HG03060 (cell line): Measurements from ENCODE around the gene MAPK10.
A peak's percentile ranks its signal among the peaks of the same experiment; 100 is the strongest.
"Not testable (repeated sequence)": the region's sequence is repeated elsewhere in the genome, so short reads cannot be mapped to it uniquely, and the experiment has no call there.

Experiments
- ATAC-seq: cut with Tn5 transposase; IDR thresholded peaks from one replicate; pipeline ENCODE4 v1.9.1; 2021; ENCODE audit warnings: low read depth, moderate number of reproducible peaks; ENCODE audit not compliant: unreplicated experiment

The MAPK10 gene

DNA sequence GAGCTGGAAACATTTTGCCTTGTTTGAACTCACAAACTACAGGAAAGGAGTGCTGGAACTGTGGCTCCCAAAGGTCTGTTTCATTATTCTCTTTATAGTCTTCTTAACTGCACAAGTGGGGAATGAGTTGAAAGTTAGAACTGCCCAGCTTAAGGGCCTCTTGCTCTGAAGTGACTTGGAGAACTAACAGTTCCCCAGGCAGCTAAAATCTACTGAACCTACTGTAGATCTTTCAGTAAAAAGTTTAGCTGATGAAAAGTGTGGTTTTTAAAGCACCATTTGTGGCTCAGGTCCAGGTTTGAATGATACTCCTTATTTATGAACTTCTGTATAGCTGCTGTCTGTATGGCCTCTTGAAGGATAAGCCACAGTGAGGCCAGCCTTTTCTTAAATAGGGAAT is 353.8 kb downstream of the MAPK10 start:
- ATAC-seq: no peak

GRCh38 chr4:86004030-86004429 is 355.8 kb downstream of the MAPK10 start:
- ATAC-seq: no peak

GRCh38 chr4:86001591-86001990 is 358.3 kb downstream of the MAPK10 start:
- no peak for ATAC-seq

DNA sequence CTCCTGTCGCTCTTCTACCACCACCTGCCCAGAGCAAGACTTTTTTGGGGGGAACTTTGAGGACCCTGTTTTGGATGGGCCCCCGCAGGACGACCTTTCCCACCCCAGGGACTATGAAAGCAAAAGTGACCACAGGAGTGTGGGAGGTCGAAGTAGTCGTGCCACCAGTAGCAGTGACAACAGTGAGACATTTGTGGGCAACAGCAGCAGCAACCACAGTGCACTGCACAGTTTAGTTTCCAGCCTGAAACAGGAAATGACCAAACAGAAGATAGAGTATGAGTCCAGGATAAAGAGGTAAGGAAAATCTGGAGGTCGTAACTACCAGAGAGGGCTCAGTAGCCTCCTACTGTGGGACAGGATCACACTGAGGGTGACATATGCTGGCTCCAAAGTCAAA is 364.5 kb downstream of the MAPK10 start:
- no peak for ATAC-seq

GRCh38 chr4:85994576-85994975 is 365.3 kb downstream of the MAPK10 start:
- no peak for ATAC-seq

DNA sequence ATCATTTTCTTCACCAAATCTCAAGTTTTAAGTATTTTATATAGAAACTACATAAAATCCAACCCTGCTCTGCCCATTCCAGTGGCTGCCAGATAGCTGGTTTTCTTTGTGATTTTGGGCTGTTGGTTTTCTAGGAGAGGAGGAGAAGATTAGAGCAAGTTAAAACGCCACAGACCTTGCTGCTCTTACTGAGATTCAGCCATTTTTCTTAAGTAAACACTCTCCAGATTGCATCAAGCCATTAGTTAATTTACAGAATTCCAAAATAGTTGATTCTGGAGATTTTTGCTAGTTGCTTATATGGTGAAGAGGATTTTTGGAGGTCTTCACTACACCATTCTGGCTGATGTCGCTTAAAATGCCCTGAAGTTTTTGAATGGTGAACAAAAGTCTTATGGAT is 366.2 kb downstream of the MAPK10 start:
- ATAC-seq: no peak

GRCh38 chr4:85986266-85986665 is 373.6 kb downstream of the MAPK10 start:
- ATAC-seq: no peak

- peak; percentile 79 for ATAC-seq
Measured at GRCh38 chr4:85979276-85979675, 380.6 kb downstream of the MAPK10 start.

GRCh38 chr4:85970535-85970934 is 389.3 kb downstream of the MAPK10 start:
- no peak for ATAC-seq

DNA sequence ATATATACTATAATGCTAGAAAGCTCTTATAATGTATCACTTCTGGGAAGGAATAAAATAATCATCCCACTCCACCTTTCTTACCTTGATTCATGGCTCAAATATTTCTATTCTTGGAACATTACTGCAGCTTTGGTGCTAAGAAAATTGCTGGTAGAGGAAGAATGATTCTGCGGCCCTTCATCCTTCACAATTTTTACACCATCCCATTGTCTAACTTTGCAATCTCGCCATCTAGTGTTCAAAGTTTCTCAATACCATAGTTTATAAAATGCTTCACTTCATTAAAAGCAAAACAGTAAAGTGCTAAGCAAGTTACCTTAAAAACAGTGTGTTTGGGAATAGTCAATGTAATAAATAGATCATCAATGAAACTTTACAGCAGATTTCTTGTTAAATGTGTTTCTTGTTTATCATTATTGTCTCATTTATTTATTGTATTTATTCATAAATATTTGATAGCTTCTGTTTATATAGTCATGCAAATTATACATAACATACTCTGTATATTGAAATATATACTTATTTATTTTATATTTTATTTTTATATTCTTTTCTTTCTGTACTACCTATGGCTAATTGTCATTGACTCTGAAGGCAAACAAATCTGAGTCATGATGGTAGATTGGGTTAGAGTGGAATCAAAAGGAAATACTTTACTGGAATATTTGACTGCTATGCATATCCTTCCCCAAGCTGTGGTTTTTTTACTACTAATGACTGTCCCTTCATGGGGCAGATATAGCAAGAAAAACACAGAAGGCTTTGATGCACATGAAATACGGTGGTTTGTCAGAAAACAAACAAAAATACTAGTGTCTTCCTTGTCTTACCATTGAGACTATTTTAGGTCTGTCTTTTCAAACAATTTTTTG is 390.7 kb downstream of the MAPK10 start:
- peak; percentile 53 for ATAC-seq

- ATAC-seq: no peak
Measured at GRCh38 chr4:85967872-85968271, 392.0 kb downstream of the MAPK10 start.

GRCh38 chr4:85966373-85966772 is 393.5 kb downstream of the MAPK10 start:
- ATAC-seq: no peak

DNA sequence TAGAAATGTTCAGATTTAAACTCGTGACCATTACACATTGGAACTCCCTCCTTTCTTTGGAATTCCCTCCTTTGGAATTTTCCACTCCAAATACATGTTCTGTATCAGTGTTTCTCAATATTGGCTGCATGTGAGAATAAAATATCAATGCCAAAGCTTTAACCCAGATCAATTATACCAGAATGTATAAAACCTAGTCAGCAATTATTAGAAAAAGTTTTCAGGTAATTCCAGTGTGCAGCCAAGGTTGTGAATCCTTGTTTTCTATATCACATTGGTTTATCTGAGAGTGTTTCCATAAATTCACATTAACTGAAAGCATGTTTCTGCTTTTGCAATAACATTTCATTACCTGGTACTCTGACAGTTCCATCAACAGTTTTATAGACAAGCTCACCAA is 394.3 kb downstream of the MAPK10 start:
- no peak for ATAC-seq

DNA sequence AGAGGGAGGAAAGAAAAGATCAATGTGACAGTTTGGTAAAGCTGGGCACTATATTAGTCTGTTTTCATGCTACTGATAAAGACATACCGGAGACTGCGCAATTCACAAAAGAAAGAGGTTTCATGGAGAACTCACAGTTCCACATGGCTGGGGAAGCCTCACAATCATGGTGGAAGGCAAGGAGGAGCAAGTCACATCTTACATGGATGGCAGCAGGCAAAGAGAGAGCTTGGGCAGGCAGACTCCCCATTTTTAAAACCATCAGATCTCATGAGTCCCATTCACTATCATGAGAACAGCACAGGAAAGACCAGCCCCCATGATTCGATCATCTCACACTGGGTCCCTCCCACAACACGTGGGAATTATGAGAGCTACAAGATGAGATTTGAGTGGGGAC is 394.8 kb downstream of the MAPK10 start:
- ATAC-seq: not testable (repeated sequence)

DNA sequence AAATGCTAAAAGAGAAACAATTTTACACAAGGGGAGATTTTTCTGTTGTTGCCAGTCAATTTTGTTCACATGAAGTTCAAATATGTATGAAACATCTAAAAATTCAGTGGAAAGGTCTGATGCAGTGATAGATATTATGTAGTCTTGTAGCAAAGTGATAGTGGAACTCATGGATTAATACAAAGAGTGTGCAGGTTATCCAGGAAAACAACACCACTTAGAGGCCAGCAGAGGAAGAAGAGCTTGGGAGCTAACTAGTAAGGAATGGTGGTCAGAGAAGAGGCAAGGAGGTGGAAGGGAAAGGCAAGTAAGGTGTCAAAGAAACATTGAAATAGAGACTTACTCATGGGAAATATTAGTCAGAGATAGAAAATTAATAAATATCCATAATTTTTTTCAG is 395.6 kb downstream of the MAPK10 start:
- ATAC-seq: no peak

DNA sequence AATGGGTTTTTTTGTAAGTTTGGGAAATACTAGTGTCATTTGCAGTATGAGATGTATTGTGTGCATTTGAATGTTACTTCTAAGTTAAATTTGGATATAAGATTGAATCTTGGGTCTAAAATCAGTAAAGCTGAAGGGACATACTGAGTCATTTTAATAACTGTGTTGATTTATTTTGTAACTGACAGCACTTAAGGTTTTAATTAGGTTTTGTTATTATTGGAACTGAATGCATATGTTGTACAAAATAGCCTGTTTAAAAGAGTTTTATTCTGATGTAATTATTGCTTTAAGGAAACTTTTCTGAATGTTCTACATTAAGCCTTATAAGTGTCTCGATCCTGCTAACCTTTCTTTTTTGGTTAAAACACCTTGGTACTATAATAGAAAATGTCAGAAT is 396.6 kb downstream of the MAPK10 start:
- ATAC-seq: no peak

DNA sequence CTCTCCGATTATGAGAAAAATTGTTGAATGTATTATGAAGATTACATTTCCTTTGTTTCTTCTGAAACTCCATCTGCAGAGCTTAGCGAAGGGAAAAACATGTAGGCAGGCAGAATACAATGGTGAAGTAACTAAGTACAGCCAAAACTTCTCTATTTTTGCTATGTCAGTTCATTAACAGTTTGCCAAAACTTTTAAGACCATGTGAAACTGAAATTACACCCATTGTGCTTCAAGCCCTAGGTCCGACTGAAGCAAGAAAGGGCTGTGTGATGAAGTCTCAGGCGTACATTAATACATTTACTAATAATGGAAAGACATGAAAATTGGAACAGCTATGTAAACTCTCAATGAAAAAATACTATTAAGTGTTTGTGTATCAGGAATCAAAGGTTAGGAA is 398.0 kb downstream of the MAPK10 start:
- no peak for ATAC-seq

- ATAC-seq: no peak
Measured at GRCh38 chr4:85956293-85956945, 403.4 kb downstream of the MAPK10 start.

GRCh38 chr4:85955620-85956292 is 404.1 kb downstream of the MAPK10 start:
- no peak for ATAC-seq

- no peak for ATAC-seq
Measured at GRCh38 chr4:85953651-85954018, 406.2 kb downstream of the MAPK10 start.

DNA sequence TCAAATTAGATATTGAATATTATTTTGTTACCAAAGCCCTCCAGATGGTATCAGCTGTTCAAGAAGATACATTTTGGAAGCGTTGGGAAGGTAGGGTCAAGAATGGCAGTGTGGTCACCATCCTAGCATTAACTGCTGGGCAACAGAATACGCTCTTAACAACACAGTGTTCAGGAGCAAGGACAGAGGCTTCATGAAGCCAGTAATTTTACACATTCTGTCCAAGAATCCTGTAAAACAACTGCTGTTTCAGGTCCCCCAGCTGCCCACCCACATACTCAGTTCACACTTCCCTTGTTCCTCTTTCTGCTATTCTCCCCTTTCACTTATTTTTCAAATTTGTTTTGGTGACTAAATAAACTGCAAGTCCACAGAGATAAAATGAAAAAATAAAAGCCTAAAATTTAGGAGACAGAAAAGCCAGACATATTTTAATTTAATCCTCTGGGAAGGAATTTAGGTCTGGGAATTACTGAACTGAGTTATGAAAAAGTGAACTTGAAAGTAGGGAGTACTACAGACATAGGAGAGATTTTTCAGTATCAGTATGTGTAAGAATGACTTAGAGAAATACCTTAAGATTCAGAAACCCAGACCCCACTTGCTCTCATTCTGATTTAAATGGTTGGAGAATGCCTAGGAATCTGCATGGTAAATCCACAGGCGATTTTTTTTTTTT is 406.7 kb downstream of the MAPK10 start:
- ATAC-seq: no peak
